Measurements from ENCODE around the gene SERPINI1. TPM values are rescaled to one million over a fixed set of nuclear protein-coding genes. Genes with fewer than 3 reads are reported as not detected.
A peak's percentile ranks its signal among the peaks of the same experiment; 100 is the strongest.

Gene SERPINI1
- total and polyA plus RNA-seq, 9 of the 15 experiments (the other 6 are each of a cell fraction or from before 2014, with no cell fraction given) = 1.6 to 9.9 (median 3.5) TPM

DNA sequence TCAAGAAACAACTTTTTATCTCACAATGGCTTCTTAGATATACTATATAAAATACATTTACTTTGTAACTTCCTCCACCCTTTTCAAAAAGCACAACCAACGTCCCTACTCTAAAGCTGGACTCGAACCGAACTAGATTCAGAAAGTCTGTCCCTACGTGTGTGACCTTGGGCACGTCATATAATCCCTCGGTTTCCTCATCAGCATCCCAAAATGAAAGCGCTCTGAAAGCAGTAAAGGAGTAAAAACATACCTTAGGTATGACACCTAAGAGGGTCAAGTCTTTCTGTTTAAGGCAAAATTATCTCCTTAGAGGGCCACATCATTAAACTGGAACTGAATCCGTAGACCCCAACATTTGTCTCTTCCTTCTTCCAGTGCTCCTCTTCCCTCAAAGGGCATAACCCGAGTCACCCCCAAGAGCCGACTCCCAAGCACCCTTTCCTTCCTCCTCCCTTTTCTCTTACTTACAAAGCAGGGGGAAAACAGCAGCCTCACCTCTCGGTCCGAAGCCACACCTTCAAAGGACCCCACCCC lies 1.5 kb upstream of the SERPINI1 start (continued):
- TF ChIP-seq, protein P1, sequence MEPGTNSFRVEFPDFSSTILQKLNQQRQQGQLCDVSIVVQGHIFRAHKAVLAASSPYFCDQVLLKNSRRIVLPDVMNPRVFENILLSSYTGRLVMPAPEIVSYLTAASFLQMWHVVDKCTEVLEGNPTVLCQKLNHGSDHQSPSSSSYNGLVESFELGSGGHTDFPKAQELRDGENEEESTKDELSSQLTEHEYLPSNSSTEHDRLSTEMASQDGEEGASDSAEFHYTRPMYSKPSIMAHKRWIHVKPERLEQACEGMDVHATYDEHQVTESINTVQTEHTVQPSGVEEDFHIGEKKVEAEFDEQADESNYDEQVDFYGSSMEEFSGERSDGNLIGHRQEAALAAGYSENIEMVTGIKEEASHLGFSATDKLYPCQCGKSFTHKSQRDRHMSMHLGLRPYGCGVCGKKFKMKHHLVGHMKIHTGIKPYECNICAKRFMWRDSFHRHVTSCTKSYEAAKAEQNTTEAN (CRISPR knock-in tag; IDR thresholded peaks at IDR 0.05) = no peak
- no peak for TF ChIP-seq ZNF830 (CRISPR knock-in tag; IDR thresholded peaks at IDR 0.05)
- TF ChIP-seq, protein P2, sequence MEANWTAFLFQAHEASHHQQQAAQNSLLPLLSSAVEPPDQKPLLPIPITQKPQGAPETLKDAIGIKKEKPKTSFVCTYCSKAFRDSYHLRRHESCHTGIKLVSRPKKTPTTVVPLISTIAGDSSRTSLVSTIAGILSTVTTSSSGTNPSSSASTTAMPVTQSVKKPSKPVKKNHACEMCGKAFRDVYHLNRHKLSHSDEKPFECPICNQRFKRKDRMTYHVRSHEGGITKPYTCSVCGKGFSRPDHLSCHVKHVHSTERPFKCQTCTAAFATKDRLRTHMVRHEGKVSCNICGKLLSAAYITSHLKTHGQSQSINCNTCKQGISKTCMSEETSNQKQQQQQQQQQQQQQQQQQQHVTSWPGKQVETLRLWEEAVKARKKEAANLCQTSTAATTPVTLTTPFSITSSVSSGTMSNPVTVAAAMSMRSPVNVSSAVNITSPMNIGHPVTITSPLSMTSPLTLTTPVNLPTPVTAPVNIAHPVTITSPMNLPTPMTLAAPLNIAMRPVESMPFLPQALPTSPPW (CRISPR knock-in tag; IDR thresholded peaks at IDR 0.05) = no peak
- no peak for TF ChIP-seq CREM (IDR thresholded peaks at IDR 0.05; ENCODE audit: low read depth)
- no peak for TF ChIP-seq BRD4 (IDR thresholded peaks at IDR 0.05)
- TF ChIP-seq TBP (optimal IDR thresholded peaks at IDR 0.05; ENCODE audit: low read depth, low read length) = peak; percentile 73
- TF ChIP-seq, protein P3, sequence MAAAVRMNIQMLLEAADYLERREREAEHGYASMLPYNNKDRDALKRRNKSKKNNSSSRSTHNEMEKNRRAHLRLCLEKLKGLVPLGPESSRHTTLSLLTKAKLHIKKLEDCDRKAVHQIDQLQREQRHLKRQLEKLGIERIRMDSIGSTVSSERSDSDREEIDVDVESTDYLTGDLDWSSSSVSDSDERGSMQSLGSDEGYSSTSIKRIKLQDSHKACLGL (CRISPR knock-in tag; IDR thresholded peaks at IDR 0.05; ENCODE audit: borderline replicate concordance, poor library complexity, severe bottlenecking) = no peak
- TF ChIP-seq ZBTB8A (IDR thresholded peaks at IDR 0.05; ENCODE audit: partially characterized antibody) = no peak
- no peak for TF ChIP-seq CBX8 (IDR thresholded peaks at IDR 0.05; ENCODE audit: borderline replicate concordance, extremely low read depth, low read depth, low read length, poor library complexity, severe bottlenecking)
- 0 out of 2 replicates have a peak, but pooled peaks have one; percentile 28 for TF ChIP-seq NFATC3 (IDR thresholded peaks at IDR 0.05)
- TF ChIP-seq ZNF197 (CRISPR knock-in tag; IDR thresholded peaks at IDR 0.05; ENCODE audit: low read depth) = 0 out of 2 replicates have a peak, but pooled peaks have one; percentile 54
- TF ChIP-seq PHF20 (IDR thresholded peaks at IDR 0.05; ENCODE audit: partially characterized antibody) = no peak
- TF ChIP-seq ETV1 (tag; conservative IDR thresholded peaks at IDR 0.05; ENCODE audit: low read depth) = no peak; the same call in 1 of the 2 replicates
- no peak for TF ChIP-seq GTF2E2 (tag; IDR thresholded peaks at IDR 0.05)
- TF ChIP-seq HMG20B (CRISPR knock-in tag; IDR thresholded peaks at IDR 0.05) = no peak
- no peak for TF ChIP-seq MCM7 (IDR thresholded peaks at IDR 0.05)
- TF ChIP-seq, protein P4, sequence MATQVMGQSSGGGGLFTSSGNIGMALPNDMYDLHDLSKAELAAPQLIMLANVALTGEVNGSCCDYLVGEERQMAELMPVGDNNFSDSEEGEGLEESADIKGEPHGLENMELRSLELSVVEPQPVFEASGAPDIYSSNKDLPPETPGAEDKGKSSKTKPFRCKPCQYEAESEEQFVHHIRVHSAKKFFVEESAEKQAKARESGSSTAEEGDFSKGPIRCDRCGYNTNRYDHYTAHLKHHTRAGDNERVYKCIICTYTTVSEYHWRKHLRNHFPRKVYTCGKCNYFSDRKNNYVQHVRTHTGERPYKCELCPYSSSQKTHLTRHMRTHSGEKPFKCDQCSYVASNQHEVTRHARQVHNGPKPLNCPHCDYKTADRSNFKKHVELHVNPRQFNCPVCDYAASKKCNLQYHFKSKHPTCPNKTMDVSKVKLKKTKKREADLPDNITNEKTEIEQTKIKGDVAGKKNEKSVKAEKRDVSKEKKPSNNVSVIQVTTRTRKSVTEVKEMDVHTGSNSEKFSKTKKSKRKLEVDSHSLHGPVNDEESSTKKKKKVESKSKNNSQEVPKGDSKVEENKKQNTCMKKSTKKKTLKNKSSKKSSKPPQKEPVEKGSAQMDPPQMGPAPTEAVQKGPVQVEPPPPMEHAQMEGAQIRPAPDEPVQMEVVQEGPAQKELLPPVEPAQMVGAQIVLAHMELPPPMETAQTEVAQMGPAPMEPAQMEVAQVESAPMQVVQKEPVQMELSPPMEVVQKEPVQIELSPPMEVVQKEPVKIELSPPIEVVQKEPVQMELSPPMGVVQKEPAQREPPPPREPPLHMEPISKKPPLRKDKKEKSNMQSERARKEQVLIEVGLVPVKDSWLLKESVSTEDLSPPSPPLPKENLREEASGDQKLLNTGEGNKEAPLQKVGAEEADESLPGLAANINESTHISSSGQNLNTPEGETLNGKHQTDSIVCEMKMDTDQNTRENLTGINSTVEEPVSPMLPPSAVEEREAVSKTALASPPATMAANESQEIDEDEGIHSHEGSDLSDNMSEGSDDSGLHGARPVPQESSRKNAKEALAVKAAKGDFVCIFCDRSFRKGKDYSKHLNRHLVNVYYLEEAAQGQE (IDR thresholded peaks at IDR 0.05; ENCODE audit: borderline replicate concordance) = no peak
- TF ChIP-seq, protein P4 (CRISPR knock-in tag; IDR thresholded peaks at IDR 0.05; ENCODE audit: low read depth) = no peak

Measured in K562 (cell line).